Transverse colon (tissue), 3 donors: Measurements from ENCODE around the gene IRF8.

Experiments
- CTCF ChIP-seq, 5 experiments: fragments of 200-600 bp in 3 of 5; fragments of 450-650 bp in 2 of 5; sonication (generic) in 3 of 5; IDR thresholded peaks; 1 replicate in 2 of 5; 2 replicates in 3 of 5; pipeline ENCODE4 v1.5.1; 2016 to 2017; ENCODE audit warnings: antibody characterized with exemption in 5 of 5, inconsistent platforms in 3 of 5, mild to moderate bottlenecking in 2 of 5, moderate library complexity in 1 of 5
- EP300 ChIP-seq: sonication (generic); formaldehyde crosslinking; IDR thresholded peaks from one replicate; pipeline ENCODE4 v1.6.1; 2017; ENCODE audit warnings: antibody characterized with exemption, low read depth
- POLR2A ChIP-seq: fragments of 450-650 bp; IDR thresholded peaks from one replicate; pipeline ENCODE4 v1.6.1; 2016; ENCODE audit warnings: antibody characterized with exemption, mild to moderate bottlenecking, moderate library complexity

DNA sequence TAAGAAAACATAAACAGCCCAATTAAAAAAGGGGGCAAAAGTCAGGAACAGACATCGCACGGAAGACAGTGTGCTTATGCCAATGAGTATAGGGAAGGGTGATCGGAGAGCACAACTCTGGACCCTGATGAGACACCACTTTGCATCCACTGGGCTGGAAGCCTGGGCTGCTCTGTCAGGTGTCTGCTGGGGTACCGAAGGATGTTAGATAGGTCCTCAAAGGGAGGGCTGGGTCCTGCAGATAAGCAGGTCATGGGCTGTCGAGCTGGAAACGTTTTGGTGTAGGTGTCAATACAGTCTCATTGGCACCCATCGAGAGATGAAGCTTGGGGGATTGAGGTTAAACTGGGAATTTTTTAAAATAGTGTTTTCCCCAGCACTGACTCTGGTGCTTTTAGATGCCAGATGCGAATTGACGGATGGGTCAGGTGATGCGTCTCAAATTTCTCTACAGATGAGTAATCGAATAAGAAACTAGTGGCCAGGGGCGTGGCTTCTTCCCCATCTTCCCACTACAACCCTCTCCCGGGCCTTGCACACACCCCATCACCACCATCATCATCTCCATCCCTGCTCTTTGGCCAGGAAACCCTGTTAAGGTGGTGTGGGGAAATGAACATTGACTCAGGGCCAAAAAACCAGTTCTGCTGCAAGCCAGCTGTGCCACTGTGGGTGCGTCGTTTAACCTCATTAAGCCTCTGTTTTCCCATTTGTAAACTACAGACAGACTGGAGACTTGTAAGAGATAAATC, 47.8 kb upstream of the IRF8 start:
- TF ChIP-seq CTCF (IDR thresholded peaks at IDR 0.05) (no peak), POLR2A (no peak), EP300 (no peak)
